A549 (cell line): Measurements from ENCODE around the gene ARL3.

Experiments used
- BHLHE40 ChIP-seq: IDR thresholded peaks from 2 replicates; pipeline ENCODE4 v1.6.1; 2012; ENCODE audit warnings: low read depth, low read length, inconsistent platforms
- CBX8 ChIP-seq: fragments of 200-600 bp; sonication (generic); IDR thresholded peaks from 2 replicates; pipeline ENCODE4 v1.6.1; 2016
- CHD2 ChIP-seq: fragments of 150-350 bp; IDR thresholded peaks from 2 replicates; pipeline ENCODE4 v1.6.1; 2014; ENCODE audit warnings: low read length; ENCODE audit not compliant: partially characterized antibody
- EHMT2 ChIP-seq: fragments of 200-600 bp; sonication (generic); IDR thresholded peaks from 2 replicates; pipeline ENCODE4 v1.6.1; 2016; ENCODE audit warnings: antibody characterized with exemption, low read depth, mild to moderate bottlenecking, moderate library complexity
- EP300 ChIP-seq, 2 experiments: fragments of >200 bp; sonication (Bioruptor Twin); formaldehyde crosslinking; IDR thresholded peaks; 2 replicates in 1 of 2; 3 replicates in 1 of 2; pipeline ENCODE4 v1.6.1; 2016 to 2017
- ESRRA ChIP-seq: fragments of 150-350 bp; IDR thresholded peaks from 2 replicates; pipeline ENCODE4 v1.6.1; 2014; ENCODE audit warnings: mild to moderate bottlenecking, low read length, borderline replicate concordance
- HOXA7 ChIP-seq: fragments of 250-450 bp; sonication (Bioruptor Pico); IDR thresholded peaks from 2 replicates; pipeline ENCODE4 v1.5.0; 2020; ENCODE audit warnings: mild to moderate bottlenecking, moderate library complexity
- JUN ChIP-seq, 2 experiments: fragments of >200 bp; sonication (Bioruptor Twin); formaldehyde crosslinking; IDR thresholded peaks; 2 replicates in 1 of 2; 3 replicates in 1 of 2; pipeline ENCODE4 v1.6.1; 2016 to 2017
- MYC ChIP-seq: IDR thresholded peaks from 2 replicates; pipeline ENCODE4 v1.6.1; 2012; ENCODE audit warnings: mild to moderate bottlenecking, inconsistent platforms, low read length, improper control_type of control experiment, borderline replicate concordance
- POLR2A ChIP-seq: IDR thresholded peaks from 2 replicates; pipeline ENCODE4 v1.6.1; 2012; ENCODE audit warnings: mild to moderate bottlenecking, low read length
- SMC3 ChIP-seq: fragments of >200 bp; sonication (Bioruptor Twin); formaldehyde crosslinking; IDR thresholded peaks from 3 replicates; pipeline ENCODE4 v1.6.1; 2018; ENCODE audit warnings: inconsistent platforms
- ZNF302 ChIP-seq: fragments of 250-450 bp; sonication (Bioruptor Pico); IDR thresholded peaks from 2 replicates; pipeline ENCODE4 v1.9.0; 2021; ENCODE audit warnings: inconsistent platforms, mild to moderate bottlenecking, moderate library complexity
- TF ChIP-seq, protein P1 (sequence below): fragments of >200 bp; sonication (Bioruptor Twin); formaldehyde crosslinking; IDR thresholded peaks from 3 replicates; pipeline ENCODE4 v1.5.1; 2016
- TF ChIP-seq, protein P2 (sequence below): fragments of 150-350 bp; IDR thresholded peaks from 2 replicates; pipeline ENCODE4 v1.6.1; 2014; ENCODE audit warnings: low read depth, mild to moderate bottlenecking, low read length

DNA sequence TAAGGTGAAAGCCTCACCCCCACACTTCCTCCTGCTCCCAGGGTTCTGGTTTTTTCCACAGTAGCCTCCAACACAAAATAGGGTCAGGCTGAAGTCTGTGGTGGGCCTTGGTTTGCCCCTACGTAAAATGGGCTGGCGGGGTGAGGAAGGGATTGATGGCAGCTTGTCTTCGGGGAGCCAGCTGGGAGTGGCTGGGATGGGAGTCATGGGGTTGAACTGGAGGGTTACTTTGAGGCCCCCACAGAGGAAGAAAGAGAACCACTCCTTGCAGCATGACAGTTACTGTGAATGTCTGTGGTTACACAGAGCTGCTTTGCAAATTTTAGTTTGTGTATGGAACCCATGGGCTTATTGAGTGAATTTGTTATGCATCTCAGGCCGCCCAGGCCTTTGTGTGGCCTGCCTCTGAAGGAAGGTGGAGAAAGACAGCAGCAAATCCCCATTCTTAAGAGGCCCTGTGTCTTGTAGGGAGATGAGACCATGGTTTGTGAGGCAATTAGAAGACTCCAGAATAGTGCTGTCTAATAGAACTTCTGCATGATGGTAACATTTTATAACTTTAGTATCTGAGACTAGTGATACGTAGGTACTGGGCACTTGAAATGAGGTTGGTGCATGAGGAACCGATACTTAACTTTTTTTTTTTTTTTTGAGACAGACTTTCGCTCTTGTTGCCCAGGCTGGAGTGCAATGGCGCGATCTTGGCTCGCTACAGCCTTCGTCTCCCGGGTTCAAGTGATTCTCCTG, 61.9 kb downstream of the ARL3 start:
- TF ChIP-seq POLR2A (no peak), HOXA7 (CRISPR knock-in tag) (no peak), SMC3 (no peak), EP300 (IDR thresholded peaks at IDR 0.05) (no peak), CHD2 (no peak), JUN (IDR thresholded peaks at IDR 0.05) (no peak), ZNF302 (CRISPR knock-in tag) (no peak), ESRRA (no peak), EHMT2 (no peak), MYC (no peak), BHLHE40 (no peak), CBX8 (no peak)
- TF ChIP-seq, protein P1, sequence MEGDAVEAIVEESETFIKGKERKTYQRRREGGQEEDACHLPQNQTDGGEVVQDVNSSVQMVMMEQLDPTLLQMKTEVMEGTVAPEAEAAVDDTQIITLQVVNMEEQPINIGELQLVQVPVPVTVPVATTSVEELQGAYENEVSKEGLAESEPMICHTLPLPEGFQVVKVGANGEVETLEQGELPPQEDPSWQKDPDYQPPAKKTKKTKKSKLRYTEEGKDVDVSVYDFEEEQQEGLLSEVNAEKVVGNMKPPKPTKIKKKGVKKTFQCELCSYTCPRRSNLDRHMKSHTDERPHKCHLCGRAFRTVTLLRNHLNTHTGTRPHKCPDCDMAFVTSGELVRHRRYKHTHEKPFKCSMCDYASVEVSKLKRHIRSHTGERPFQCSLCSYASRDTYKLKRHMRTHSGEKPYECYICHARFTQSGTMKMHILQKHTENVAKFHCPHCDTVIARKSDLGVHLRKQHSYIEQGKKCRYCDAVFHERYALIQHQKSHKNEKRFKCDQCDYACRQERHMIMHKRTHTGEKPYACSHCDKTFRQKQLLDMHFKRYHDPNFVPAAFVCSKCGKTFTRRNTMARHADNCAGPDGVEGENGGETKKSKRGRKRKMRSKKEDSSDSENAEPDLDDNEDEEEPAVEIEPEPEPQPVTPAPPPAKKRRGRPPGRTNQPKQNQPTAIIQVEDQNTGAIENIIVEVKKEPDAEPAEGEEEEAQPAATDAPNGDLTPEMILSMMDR = no peak
- TF ChIP-seq, protein P2, sequence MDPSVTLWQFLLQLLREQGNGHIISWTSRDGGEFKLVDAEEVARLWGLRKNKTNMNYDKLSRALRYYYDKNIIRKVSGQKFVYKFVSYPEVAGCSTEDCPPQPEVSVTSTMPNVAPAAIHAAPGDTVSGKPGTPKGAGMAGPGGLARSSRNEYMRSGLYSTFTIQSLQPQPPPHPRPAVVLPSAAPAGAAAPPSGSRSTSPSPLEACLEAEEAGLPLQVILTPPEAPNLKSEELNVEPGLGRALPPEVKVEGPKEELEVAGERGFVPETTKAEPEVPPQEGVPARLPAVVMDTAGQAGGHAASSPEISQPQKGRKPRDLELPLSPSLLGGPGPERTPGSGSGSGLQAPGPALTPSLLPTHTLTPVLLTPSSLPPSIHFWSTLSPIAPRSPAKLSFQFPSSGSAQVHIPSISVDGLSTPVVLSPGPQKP = no peak
